GM23338 (cell line): Measurements from ENCODE around the gene SGO2. TPM values are rescaled to one million over a fixed set of nuclear protein-coding genes. Genes with fewer than 3 reads are reported as not detected.

Experiments
- ATAC-seq: fragments of 200-7000 bp; cut with Tn5 transposase; 3 replicates; pipeline ENCODE4 v1.9.1; 2020
- DNase-seq: peaks from one replicate; pipeline ENCODE4 v3.0.0-alpha.2; 2015; ENCODE audit warnings: low spot score
- H2AFZ ChIP-seq: fragments of 200-600 bp; sonication (generic); 2 replicates; pipeline ENCODE4 v1.8.0; 2016; ENCODE audit warnings: antibody characterized with exemption, mild to moderate bottlenecking, moderate library complexity
- H3F3A ChIP-seq: fragments of 200-600 bp; sonication (generic); replicated peaks from 2 replicates; pipeline ENCODE4 v1.8.0; 2017; ENCODE audit warnings: antibody characterized with exemption, mixed run types, low read depth
- H3K27ac ChIP-seq: fragments of 200-600 bp; sonication (generic); 2 replicates; pipeline ENCODE4 v1.6.1; 2016; ENCODE audit warnings: low read depth
- H3K27me3 ChIP-seq: fragments of 200-600 bp; sonication (generic); 2 replicates; pipeline ENCODE4 v1.8.0; 2016; ENCODE audit warnings: mild to moderate bottlenecking, mixed run types, moderate library complexity; ENCODE audit not compliant: insufficient read depth
- H3K36me3 ChIP-seq: fragments of 200-600 bp; sonication (generic); 2 replicates; pipeline ENCODE4 v1.8.0; 2016; ENCODE audit warnings: mild to moderate bottlenecking; ENCODE audit not compliant: insufficient read depth
- H3K4me1 ChIP-seq: fragments of 200-600 bp; sonication (generic); 2 replicates; pipeline ENCODE4 v1.8.0; 2016; ENCODE audit warnings: mild to moderate bottlenecking, moderate library complexity; ENCODE audit not compliant: insufficient read depth
- H3K4me2 ChIP-seq: fragments of 200-600 bp; sonication (generic); 2 replicates; pipeline ENCODE4 v1.7.1; 2017; ENCODE audit warnings: mixed run types
- H3K4me3 ChIP-seq: fragments of 200-600 bp; sonication (generic); 2 replicates; pipeline ENCODE4 v1.6.1; 2016; ENCODE audit warnings: mixed run types
- H3K79me2 ChIP-seq: fragments of 200-600 bp; sonication (generic); replicated peaks from 2 replicates; pipeline ENCODE4 v1.8.0; 2017; ENCODE audit warnings: mild to moderate bottlenecking; ENCODE audit not compliant: insufficient read depth
- H3K9me2 ChIP-seq: fragments of 200-600 bp; sonication (generic); 2 replicates; pipeline ENCODE4 v1.8.0; 2017; ENCODE audit not compliant: insufficient read depth
- H4K20me1 ChIP-seq: fragments of 200-600 bp; sonication (generic); replicated peaks from 2 replicates; pipeline ENCODE4 v1.8.0; 2017; ENCODE audit warnings: mild to moderate bottlenecking; ENCODE audit not compliant: insufficient read depth
- H3K27ac Mint-ChIP-seq: 2 replicates; pipeline ENCODE4 v1.8.0; 2020; ENCODE audit warnings: inconsistent platforms, mild to moderate bottlenecking, moderate library complexity, mixed read lengths
- H3K27me3 Mint-ChIP-seq: 3 replicates; pipeline ENCODE4 v1.8.0; 2022; ENCODE audit warnings: low read depth, mild to moderate bottlenecking, moderate library complexity, mixed read lengths, inconsistent platforms; ENCODE audit not compliant: insufficient read depth, poor library complexity
- H3K36me3 Mint-ChIP-seq: 3 replicates; pipeline ENCODE4 v1.8.0; 2021; ENCODE audit warnings: low read depth, mild to moderate bottlenecking, inconsistent platforms, moderate library complexity, mixed read lengths
- H3K4me1 Mint-ChIP-seq: 3 replicates; pipeline ENCODE4 v1.8.0; 2020; ENCODE audit warnings: mild to moderate bottlenecking, inconsistent platforms, mixed read lengths
- H3K4me3 Mint-ChIP-seq: 3 replicates; pipeline ENCODE4 v1.8.0; 2021; ENCODE audit warnings: moderate library complexity, mild to moderate bottlenecking, inconsistent platforms, mixed read lengths
- H3K9me3 Mint-ChIP-seq: 3 replicates; pipeline ENCODE4 v1.8.0; 2020; ENCODE audit warnings: moderate library complexity, mild to moderate bottlenecking, inconsistent platforms, mixed read lengths
- CTCF ChIP-seq, 2 experiments: fragments of 200-600 bp in 1 of 2; sonication (generic) in 1 of 2; conservative IDR thresholded peaks; 2 replicates each; pipeline versions ENCODE4 v1.5.1 to v1.6.1; 2016 to 2017; ENCODE audit warnings: antibody characterized with exemption in 2 of 2, low read depth in 2 of 2, mild to moderate bottlenecking in 2 of 2, moderate library complexity in 1 of 2
- ETS1 ChIP-seq: IDR thresholded peaks from 2 replicates; pipeline ENCODE4 v1.6.1; 2016; ENCODE audit warnings: antibody characterized with exemption
- EZH2 ChIP-seq: fragments of 200-600 bp; sonication (generic); IDR thresholded peaks from one replicate; pipeline ENCODE4 v1.8.0; 2017; ENCODE audit warnings: antibody characterized with exemption, mild to moderate bottlenecking, low read depth; ENCODE audit not compliant: unreplicated experiment
- EZH2phosphoT487 ChIP-seq: fragments of 200-600 bp; sonication (generic); IDR thresholded peaks from one replicate; pipeline ENCODE4 v1.8.1; 2018; ENCODE audit warnings: antibody characterized with exemption; ENCODE audit not compliant: unreplicated experiment
- NANOG ChIP-seq: IDR thresholded peaks from 2 replicates; pipeline ENCODE4 v1.6.1; 2016; ENCODE audit warnings: antibody characterized with exemption, borderline replicate concordance
- polyA plus RNA-seq: library from polyadenylated mRNA; unstranded; fragments of >200 nt; fragmentation: Nextera tagmentation; extraction: Ambion mirVana; gene quantifications from 2 replicates; pipeline ENCODE4 v1.2.1, GENCODE V29; 2016
- total RNA-seq: library from RNA; depleted of rRNA; stranded (reverse); fragments of >200 nt; shearing (Covaris generic); gene quantifications from 2 replicates; pipeline ENCODE4 v1.2.3, GENCODE V29; 2014

The SGO2 gene
- total and polyA plus RNA-seq, 2 experiments from 2014 or later, result 32.6 to 47.7 TPM

GRCh38 chr2:200577027-200577426 is 51.0 kb downstream of the SGO2 start:
- H3K79me2 ChIP-seq, result no peaks in the 10 kb centered on the region
- H3K9me2 ChIP-seq, result no peaks in the 10 kb centered on the region
- no peak overlapping the region for H2AFZ ChIP-seq
- no peak for ATAC-seq
- no peaks in the 10 kb centered on the region for H3F3A ChIP-seq
- Mint-ChIP-seq H3K36me3 (0 out of 3 replicates have a peak, but pooled peaks cover 7% of the 10 kb centered on the region), H3K27ac (no peak overlapping the region), H3K4me1 (no peaks in the 10 kb centered on the region), H3K4me3 (no peak overlapping the region), H3K27me3 (peaks cover 1% of the 10 kb centered on the region), H3K9me3 (no peaks in the 10 kb centered on the region)
- no peak overlapping the region for H3K4me2 ChIP-seq
- no peak for TF ChIP-seq EZH2
- no peak for TF ChIP-seq EZH2phosphoT487
- 0 out of 4 replicates have a peak, but pooled peaks of 1 of the 2 experiments have one; percentile 8 for TF ChIP-seq CTCF (conservative IDR thresholded peaks at IDR 0.05; ENCODE audit: low read depth in 2 of 2)
- no peak for TF ChIP-seq NANOG
- TF ChIP-seq ETS1, result no peak
- no peak for DNase-seq
- H3K27me3 ChIP-seq, result no peaks in the 10 kb centered on the region
- no peaks in the 10 kb centered on the region for H3K4me1 ChIP-seq
- no peaks in the 10 kb centered on the region for H4K20me1 ChIP-seq
- H3K4me3 ChIP-seq, result no peak overlapping the region
- H3K27ac ChIP-seq, result no peak overlapping the region
- no peaks in the 10 kb centered on the region for H3K36me3 ChIP-seq

- Mint-ChIP-seq H3K4me3 (no peak overlapping the region), H3K27ac (no peak overlapping the region), H3K4me1 (no peaks in the 10 kb centered on the region), H3K9me3 (no peaks in the 10 kb centered on the region), H3K27me3 (peaks cover 1% of the 10 kb centered on the region), H3K36me3 (0 out of 3 replicates have a peak, but pooled peaks cover 7% of the 10 kb centered on the region)
- Histone ChIP-seq H3K79me2 (no peaks in the 10 kb centered on the region), H3F3A (no peaks in the 10 kb centered on the region), H3K4me2 (no peak overlapping the region), H3K27ac (no peak overlapping the region), H4K20me1 (no peaks in the 10 kb centered on the region), H3K4me1 (no peaks in the 10 kb centered on the region), H3K9me2 (no peaks in the 10 kb centered on the region), H3K27me3 (no peaks in the 10 kb centered on the region), H2AFZ (no peak overlapping the region), H3K36me3 (no peaks in the 10 kb centered on the region), H3K4me3 (no peak overlapping the region)
- DNase-seq (peak; percentile 56), ATAC-seq (peak; percentile 60; the same call in 2 of the 3 replicates)
- TF ChIP-seq NANOG (no peak), CTCF (conservative IDR thresholded peaks at IDR 0.05; ENCODE audit: low read depth in 2 of 2) (peak; percentile 63)
Observed at GRCh38 chr2:200578778-200579177, 52.8 kb downstream of the SGO2 start.
